ENCODE results near the gene TMEM53. TPM values are rescaled to one million over a fixed set of nuclear protein-coding genes. Genes with fewer than 3 reads are reported as not detected.

Gene TMEM53
- total RNA-seq, 1 donor from 2014 or later = 7.9 TPM

DNA sequence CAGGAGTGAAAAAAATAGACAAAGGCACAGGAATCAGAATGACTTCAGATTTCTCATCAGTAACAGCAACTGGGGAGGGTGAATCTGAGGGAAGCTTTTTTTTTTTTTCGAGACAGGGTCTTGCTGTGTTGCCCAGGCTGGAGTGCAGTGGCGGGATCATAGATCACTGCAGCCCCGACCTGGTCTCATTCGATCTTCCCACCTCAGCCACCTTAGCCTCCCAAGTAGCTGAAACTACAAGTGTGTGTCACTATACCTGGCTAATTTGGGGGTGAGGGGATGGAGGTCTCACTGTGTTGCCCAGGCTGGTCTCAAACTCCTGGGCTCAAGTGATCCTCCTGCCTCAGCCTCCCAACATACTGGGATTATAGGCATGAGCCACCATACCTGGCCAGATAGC is 10.9 kb upstream of the TMEM53 start:
- Histone ChIP-seq H3K4me1 (no peaks in the 10 kb centered on the region), H3K27ac (no peak overlapping the region), H3K9me3 (no peaks in the 10 kb centered on the region), H3K36me3 (no peaks in the 10 kb centered on the region), H3K27me3 (no peaks in the 10 kb centered on the region), H3K4me3 (no peak overlapping the region)
- TF ChIP-seq POLR2A (IDR thresholded peaks at IDR 0.05) (no peak), POLR2AphosphoS5 (IDR thresholded peaks at IDR 0.05; ENCODE audit: insufficient read depth in 1 of 2, low read depth in 1 of 2) (no peak)
- TF ChIP-seq, protein P1, sequence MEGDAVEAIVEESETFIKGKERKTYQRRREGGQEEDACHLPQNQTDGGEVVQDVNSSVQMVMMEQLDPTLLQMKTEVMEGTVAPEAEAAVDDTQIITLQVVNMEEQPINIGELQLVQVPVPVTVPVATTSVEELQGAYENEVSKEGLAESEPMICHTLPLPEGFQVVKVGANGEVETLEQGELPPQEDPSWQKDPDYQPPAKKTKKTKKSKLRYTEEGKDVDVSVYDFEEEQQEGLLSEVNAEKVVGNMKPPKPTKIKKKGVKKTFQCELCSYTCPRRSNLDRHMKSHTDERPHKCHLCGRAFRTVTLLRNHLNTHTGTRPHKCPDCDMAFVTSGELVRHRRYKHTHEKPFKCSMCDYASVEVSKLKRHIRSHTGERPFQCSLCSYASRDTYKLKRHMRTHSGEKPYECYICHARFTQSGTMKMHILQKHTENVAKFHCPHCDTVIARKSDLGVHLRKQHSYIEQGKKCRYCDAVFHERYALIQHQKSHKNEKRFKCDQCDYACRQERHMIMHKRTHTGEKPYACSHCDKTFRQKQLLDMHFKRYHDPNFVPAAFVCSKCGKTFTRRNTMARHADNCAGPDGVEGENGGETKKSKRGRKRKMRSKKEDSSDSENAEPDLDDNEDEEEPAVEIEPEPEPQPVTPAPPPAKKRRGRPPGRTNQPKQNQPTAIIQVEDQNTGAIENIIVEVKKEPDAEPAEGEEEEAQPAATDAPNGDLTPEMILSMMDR (IDR thresholded peaks at IDR 0.05) = no peak
- no peak for DNase-seq (ENCODE audit: extremely low spot score in 2 of 2)
- intact Hi-C loops (cut with DNase I) = no loop called here

DNA sequence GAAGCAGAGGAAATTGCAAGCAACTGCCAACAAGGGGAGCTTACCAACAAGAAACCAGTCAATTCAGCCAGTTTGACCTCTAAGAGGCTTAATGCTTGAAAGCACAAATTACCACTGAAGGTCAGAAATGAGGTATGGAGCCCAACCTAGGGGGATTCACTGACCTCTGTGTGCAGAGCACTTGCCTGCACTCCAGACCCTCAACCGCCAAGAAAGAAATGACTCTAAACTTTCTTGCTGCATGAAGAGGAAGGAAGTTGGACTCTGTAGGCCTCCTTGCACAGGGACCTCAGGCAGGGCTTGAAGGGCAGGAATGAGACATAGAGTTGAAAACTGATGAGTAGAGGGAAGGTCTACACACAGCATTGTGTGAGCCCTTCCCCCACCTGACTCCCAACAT is 10.2 kb upstream of the TMEM53 start:
- no peaks in the 10 kb centered on the region for H3K4me1 ChIP-seq
- DNase-seq (ENCODE audit: extremely low spot score in 2 of 2) = no peak
- H3K27ac ChIP-seq = no peak overlapping the region
- H3K4me3 ChIP-seq = no peak overlapping the region
- TF ChIP-seq, protein P1 (IDR thresholded peaks at IDR 0.05) = no peak
- TF ChIP-seq POLR2A (IDR thresholded peaks at IDR 0.05) = no peak
- no peak for TF ChIP-seq POLR2AphosphoS5 (IDR thresholded peaks at IDR 0.05; ENCODE audit: insufficient read depth in 1 of 2, low read depth in 1 of 2)
- no peaks in the 10 kb centered on the region for H3K27me3 ChIP-seq
- intact Hi-C loops (cut with DNase I) = no loop called here
- no peaks in the 10 kb centered on the region for H3K36me3 ChIP-seq
- H3K9me3 ChIP-seq = no peaks in the 10 kb centered on the region

DNA sequence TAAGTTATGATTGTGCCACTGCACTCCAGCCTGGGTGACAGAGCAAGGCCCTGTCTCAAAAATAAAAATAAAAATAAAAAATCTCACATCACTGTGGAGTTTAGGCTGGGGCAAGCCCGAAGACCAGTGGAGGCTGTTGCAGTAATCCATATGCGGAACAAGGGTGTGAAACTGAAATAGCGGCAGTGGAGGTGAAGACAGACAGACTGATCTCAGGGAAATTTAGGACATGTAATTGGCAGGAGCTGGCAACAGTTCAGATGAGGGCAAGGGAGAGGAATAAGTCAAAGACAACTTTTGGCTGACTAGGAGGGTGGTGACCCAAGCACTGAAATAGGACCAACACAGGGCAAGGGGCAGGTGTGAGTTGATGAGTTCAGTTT is 8.6 kb upstream of the TMEM53 start:
- H3K27ac ChIP-seq = no peak overlapping the region
- no peak for DNase-seq (ENCODE audit: extremely low spot score in 2 of 2)
- intact Hi-C loops (cut with DNase I) = no loop called here
- TF ChIP-seq POLR2AphosphoS5 (IDR thresholded peaks at IDR 0.05; ENCODE audit: insufficient read depth in 1 of 2, low read depth in 1 of 2) (no peak), POLR2A (IDR thresholded peaks at IDR 0.05) (no peak)
- TF ChIP-seq, protein P1 (IDR thresholded peaks at IDR 0.05) = no peak
- no peaks in the 10 kb centered on the region for H3K4me1 ChIP-seq
- H3K9me3 ChIP-seq = no peaks in the 10 kb centered on the region
- H3K4me3 ChIP-seq = no peak overlapping the region
- no peaks in the 10 kb centered on the region for H3K27me3 ChIP-seq
- no peaks in the 10 kb centered on the region for H3K36me3 ChIP-seq

DNA sequence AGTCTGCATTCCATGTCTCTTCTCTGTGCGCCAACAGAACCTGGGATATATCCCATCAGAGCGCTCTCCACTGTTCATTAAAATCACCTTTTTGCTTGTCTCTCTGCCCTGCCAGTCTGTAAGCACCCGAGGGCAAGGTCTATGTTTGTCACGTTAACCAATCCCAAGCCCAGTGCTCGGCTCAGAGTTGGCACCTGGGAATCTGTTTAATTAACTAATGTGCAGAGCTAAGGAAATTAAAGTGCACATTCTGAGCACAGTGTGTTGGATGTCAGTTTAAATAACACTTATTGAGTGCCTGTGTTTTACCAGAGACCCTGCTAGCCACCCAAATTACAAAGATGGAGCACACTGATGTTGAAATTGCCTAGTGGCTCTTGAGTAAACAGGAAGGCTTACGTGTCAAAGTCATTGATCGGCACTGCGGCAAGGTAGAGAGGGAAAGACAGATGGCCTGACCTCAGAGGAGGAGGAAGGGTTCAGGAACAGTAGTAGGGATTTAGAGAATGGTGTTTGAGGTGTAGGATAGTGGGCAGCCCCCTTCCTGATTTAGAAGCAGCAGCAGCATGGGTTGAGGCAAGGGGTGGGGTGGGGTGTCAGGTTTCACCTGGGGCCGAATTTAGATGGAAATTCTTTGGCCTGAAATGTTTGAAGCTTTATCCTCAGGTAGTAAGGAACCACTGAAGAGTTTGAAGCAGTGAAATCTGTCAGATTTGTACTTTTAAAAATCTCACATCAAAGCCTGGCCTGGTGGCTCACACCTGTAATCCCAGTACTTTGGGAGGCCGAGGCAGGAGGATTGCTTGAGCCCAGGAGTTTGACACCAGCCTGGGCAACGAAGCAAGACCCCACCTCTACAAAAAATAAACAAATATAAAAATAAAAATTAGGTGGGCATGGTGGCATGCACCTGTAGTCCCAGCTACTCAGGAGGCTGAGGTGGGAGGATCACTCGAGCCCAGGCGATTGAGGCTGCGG is 7.9 kb upstream of the TMEM53 start:
- intact Hi-C loops (cut with DNase I) = no loop called here
- Histone ChIP-seq H3K27me3 (no peaks in the 10 kb centered on the region), H3K36me3 (no peaks in the 10 kb centered on the region), H3K4me3 (no peak overlapping the region), H3K27ac (no peak overlapping the region), H3K9me3 (no peaks in the 10 kb centered on the region), H3K4me1 (no peaks in the 10 kb centered on the region)
- no peak for DNase-seq (ENCODE audit: extremely low spot score in 2 of 2)
- no peak for TF ChIP-seq POLR2AphosphoS5 (IDR thresholded peaks at IDR 0.05; ENCODE audit: insufficient read depth in 1 of 2, low read depth in 1 of 2)
- TF ChIP-seq POLR2A (IDR thresholded peaks at IDR 0.05) = no peak
- TF ChIP-seq, protein P1 (IDR thresholded peaks at IDR 0.05) = no peak

DNA sequence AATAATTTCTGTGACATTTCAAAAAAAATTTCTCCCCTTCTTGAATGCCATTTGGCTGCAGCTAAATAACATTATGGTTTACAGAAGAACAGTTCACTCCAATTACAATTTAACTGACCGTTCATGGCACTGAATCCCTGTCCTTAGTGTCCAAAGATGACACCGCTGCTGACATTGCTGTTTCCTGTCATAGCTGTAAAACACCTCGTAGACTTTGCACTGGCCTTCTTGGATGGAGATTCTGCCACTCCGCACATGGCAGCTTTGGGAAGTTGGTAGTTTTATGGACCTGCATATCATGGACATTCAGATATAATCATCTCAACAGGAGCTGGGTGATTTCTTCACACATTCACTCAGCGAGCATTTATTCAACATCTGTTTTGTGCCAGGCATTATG is 5.2 kb upstream of the TMEM53 start:
- TF ChIP-seq POLR2AphosphoS5 (IDR thresholded peaks at IDR 0.05; ENCODE audit: insufficient read depth in 1 of 2, low read depth in 1 of 2) = no peak
- DNase-seq (ENCODE audit: extremely low spot score in 2 of 2) = no peak
- Histone ChIP-seq H3K4me1 (peaks cover 6% of the 10 kb centered on the region), H3K4me3 (no peak overlapping the region), H3K9me3 (no peaks in the 10 kb centered on the region), H3K27ac (no peak overlapping the region), H3K27me3 (no peaks in the 10 kb centered on the region), H3K36me3 (no peaks in the 10 kb centered on the region)
- intact Hi-C loops (cut with DNase I) = no loop called here

All from vagina (tissue), 2 donors.